HG02981 (cell line): ENCODE results near the gene TNFSF15.
A peak's percentile ranks its signal among the peaks of the same experiment; 100 is the strongest.
"Not testable (repeated sequence)": the region's sequence is repeated elsewhere in the genome, so short reads cannot be mapped to it uniquely, and the experiment has no call there.

Experiments used
- ATAC-seq: cut with Tn5 transposase; IDR thresholded peaks from one replicate; pipeline ENCODE4 v1.9.1; 2021; ENCODE audit warnings: mild to moderate bottlenecking, moderate library complexity; ENCODE audit not compliant: unreplicated experiment

Gene TNFSF15

DNA sequence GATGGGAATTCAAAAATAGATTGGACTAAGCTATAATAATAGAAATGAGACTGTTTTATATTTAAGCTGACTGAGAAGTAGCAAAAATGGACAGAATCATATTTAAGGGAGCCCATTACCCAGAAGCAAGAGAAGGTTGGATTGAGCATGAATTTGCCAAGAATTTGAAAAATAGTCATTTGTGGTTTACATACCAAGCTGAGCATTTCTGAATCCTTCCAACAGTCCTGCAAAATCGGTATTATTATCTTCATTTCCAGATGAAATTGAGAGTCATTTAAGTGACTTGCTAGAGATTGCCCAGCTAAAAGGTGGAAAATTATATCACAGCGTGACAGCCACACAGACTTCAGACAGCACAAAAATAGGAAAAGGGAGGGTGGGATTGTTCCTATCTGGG is 48.4 kb downstream of the TNFSF15 start:
- no peak for ATAC-seq

DNA sequence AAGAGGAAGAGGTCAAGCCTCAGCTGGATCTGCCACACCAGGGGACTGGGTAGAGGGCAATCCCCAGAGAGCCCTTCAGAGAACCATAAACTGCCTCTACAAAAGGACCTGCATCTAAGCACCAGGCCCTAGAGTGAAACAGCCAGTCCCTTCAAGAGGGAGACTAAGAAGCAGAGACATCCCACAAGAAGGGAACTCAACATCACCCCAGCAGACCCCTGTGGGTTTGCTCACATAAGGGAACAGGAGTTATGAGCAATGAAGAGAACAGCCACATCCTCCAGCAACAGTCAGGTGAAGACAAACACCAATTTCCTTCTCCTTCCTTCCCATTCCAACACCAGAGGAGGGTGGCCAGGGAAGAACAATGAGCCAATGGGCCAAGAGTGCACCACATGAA is 48.9 kb downstream of the TNFSF15 start:
- ATAC-seq, result no peak

GRCh38 chr9:114754581-114754980 is 51.3 kb downstream of the TNFSF15 start:
- ATAC-seq, result peak; percentile 67

DNA sequence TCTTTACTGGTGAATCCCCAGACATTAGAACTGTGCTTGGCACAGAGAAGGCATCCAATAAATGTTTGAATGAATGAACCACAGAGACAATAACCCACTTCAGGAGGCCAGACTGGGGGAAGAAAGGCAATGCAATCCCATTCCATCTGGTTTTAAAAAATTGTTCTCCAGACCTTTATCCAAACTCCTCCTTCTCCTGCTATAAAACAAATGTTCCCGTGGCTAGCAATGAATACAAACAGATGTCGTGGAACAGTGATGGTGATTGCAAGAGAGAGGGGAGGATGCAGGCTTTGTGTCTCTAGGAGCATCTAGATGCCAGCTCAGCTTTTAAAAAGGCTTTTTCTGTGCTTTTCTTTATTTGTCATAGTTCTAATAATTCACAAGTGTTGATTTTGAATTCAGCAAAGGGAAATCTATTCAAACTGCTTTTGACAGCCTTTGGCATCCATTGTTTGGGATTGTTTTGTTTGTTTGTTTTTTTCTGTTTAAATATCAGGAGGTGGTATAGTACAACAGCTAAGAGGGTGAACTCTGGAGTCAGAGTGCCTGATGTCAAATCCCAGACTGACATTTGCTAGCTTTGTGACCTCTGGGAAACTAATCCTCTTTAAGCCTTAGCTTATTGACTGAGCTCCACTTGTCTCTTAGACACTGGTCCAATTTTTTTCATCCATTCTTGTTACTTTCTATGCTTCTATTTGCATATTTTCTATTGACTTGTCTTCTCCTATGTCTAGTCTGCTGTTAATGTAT is 59.1 kb downstream of the TNFSF15 start:
- no peak for ATAC-seq

- ATAC-seq, result no peak
These were observed 59.8 kb downstream of the TNFSF15 start for GRCh38 chr9:114745879-114746550.

- no peak for ATAC-seq
These were observed 60.6 kb downstream of the TNFSF15 start for GRCh38 chr9:114745108-114745848.

DNA sequence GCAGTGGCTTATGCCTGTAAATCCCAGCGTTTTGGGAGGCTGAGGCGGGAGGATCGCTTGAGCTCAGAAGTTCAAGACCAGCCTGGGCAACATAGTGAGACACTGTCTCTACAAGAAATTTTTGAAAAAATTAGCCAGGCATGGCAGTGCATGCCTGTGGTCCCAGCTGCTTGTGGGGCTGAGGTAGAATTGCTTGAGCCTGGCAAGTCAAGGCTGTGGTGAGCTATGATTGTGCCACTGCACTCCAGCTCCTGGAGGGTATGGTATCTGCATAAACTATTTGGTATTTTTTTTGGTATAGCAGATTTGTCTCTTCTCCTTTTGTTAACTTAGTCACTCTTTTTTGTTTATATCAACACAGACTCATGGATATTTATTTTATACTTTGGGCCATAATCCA is 62.4 kb downstream of the TNFSF15 start:
- no peak for ATAC-seq

GRCh38 chr9:114742947-114743346 is 62.9 kb downstream of the TNFSF15 start:
- no peak for ATAC-seq

DNA sequence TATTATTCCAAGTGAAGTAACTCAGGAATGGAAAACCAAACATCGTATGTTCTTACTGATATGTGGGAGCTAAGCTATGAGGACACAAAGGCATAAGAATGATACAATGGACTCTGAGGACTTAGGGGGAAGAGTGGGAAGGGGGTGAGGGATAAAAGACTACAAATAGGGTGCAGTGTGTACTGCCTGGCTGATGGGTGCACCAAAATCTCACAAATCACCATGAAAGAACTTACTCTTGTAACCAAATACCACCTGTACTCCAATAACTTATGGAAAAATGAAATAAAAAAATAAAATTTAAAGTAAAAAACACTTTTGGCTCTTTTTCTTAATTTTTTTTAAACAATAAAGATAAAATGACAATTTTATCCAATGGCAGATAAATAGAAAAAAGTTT is 64.3 kb downstream of the TNFSF15 start:
- not testable (repeated sequence) for ATAC-seq

DNA sequence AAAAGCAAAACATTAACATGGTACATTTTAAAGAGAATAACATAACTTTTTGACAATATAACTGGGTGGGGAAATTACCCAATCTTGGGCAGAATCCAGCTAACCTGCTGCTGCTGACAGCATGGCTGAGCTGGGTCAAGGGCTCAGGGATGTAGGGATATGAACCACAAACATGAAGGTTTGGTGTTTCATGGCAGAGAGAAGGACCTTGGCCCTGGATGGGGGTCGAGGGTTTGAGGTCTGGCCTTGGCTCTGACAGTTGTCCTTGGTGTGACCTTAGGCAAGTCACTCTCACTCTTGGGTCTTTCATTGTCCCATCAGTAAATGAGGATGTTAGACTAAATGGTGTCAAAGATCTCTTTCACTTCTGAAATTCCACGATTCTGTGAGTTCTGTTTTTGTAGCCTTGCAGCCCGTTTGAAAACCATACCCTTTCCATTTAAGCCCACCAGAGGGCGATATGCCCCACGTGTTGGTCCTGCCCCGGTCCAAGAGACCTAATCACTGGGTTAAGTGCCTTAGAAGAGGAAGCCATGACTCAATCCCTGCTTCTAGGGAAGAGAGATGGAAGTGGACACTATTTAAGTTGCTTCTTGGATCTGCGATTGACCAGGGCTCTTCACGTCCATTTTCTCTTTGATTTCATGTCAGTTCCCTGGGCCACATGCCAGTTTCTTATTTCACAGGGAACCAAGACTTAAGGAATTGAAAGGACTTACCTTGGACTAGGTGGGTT is 67.1 kb downstream of the TNFSF15 start:
- peak; percentile 76 for ATAC-seq

DNA sequence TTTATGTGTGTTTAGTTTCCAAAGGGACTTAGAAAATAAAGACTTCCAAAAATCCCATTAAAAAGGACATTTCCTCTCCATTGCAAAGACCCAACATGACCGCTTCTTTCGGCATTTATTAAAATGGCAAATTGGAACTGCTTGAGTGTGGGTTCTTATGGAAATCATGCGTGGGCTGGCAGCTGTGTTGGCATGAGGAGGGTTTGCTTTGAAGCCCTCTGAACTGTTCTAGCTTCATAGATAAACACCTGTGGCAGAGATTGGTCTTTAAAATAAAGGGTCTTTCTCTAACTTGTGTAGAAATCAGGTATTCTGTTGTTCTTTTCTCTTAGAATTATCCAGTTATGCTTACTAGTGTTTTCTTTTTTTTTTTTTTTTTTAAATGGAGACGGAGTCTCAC is 68.0 kb downstream of the TNFSF15 start:
- ATAC-seq, result no peak

DNA sequence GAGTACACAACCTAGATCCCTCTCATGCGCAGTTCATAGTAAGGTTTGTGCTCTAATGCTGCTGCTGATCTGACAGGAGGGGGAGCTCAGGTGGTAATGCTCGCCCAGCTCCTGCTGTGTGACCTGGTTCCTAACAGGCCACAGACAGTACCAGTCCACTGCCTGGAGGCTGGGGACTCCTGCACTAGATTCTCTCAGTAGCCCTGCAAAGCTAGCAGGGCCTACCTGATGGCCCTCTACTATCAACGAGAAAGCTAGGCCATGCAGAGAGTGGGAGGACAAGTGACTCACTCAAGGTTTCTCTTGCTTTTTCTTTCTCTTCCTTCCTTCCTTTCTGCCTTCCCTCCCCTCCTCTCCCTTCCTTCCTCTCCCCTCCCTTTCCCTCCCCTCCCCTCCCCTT is 68.7 kb downstream of the TNFSF15 start:
- ATAC-seq, result no peak

DNA sequence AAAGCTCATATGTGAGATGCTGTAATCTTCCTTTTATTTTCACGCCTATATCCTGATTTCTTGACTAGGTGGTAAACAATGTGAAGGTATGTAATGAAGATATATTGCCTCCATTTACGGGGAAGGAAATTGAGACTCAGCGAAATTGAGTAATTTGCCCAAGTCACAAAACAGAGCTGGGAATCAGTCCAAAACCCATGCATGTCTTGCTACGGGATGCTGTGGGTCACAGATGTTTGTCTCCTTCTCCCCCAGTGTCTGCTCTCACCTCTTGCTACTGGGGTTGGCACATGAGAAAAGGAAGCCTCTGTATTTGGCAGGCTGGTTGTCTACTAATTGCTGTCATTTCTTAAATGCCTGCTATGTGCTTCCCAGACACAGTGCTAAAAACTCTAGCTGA is 70.1 kb downstream of the TNFSF15 start:
- ATAC-seq, result no peak

DNA sequence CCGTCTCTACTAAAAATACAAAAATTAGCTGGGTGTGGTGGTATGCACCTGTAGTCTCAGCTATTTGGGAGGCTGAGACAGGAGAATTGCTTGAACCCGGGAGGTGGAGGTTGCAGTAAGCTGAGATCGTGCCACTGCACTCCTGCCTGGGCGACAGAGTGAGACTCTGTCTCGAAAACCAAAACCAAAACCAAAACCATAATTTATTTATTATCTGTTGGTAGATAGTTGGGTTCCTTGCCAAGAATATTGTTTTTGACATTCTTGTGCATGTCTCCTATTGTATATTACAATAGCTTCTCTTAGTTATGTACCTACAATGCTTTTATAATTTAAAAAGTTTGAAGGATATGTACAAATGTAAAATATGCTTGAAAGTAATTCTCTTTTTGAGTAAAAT is 70.7 kb downstream of the TNFSF15 start:
- ATAC-seq, result not testable (repeated sequence)
